Measurements from ENCODE around the gene CCDC192. TPM values are rescaled to one million over a fixed set of nuclear protein-coding genes. Genes with fewer than 3 reads are reported as not detected.
A peak's percentile ranks its signal among the peaks of the same experiment; 100 is the strongest.
"Not testable (repeated sequence)": the region's sequence is repeated elsewhere in the genome, so short reads cannot be mapped to it uniquely, and the experiment has no call there.

Gene CCDC192
- polyA plus RNA-seq, 2 of the 4 experiments (the other 2 are of a cell fraction) = not detected

GRCh38 chr5:127679691-127680330 is 23.4 kb upstream of the CCDC192 start:
- H3K4me1 ChIP-seq; DNase-seq (ENCODE audit: low read depth in 1 of 2, low spot score in 1 of 2); H3K9me3 ChIP-seq; CTCF ChIA-PET; H3K27ac ChIP-seq; FAIRE-seq; H3K4me3 ChIP-seq; ATAC-seq; POLR2A ChIA-PET; H3K4me2 ChIP-seq: not testable (repeated sequence)
- WGBS (ENCODE audit: missing lambda C conversion rate) = 40% methylated on average over 3 of the region's 3 CpGs

- H3K4me2 ChIP-seq = no peak overlapping the region
- no peak overlapping the region for H3K4me3 ChIP-seq
- FAIRE-seq (no peak), DNase-seq (ENCODE audit: low read depth in 1 of 2, low spot score in 1 of 2) (no peak), ATAC-seq (no peak)
- 78% methylated on average over 1 of the region's 1 CpG for WGBS (ENCODE audit: missing lambda C conversion rate)
- TF ChIP-seq NPAS2 (CRISPR knock-in tag; IDR thresholded peaks at IDR 0.05; ENCODE audit: borderline replicate concordance) = no peak
- TF ChIP-seq, protein P1, sequence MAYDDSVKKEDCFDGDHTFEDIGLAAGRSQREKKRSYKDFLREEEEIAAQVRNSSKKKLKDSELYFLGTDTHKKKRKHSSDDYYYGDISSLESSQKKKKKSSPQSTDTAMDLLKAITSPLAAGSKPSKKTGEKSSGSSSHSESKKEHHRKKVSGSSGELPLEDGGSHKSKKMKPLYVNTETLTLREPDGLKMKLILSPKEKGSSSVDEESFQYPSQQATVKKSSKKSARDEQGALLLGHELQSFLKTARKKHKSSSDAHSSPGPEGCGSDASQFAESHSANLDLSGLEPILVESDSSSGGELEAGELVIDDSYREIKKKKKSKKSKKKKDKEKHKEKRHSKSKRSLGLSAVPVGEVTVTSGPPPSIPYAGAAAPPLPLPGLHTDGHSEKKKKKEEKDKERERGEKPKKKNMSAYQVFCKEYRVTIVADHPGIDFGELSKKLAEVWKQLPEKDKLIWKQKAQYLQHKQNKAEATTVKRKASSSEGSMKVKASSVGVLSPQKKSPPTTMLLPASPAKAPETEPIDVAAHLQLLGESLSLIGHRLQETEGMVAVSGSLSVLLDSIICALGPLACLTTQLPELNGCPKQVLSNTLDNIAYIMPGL (CRISPR knock-in tag; IDR thresholded peaks at IDR 0.05; ENCODE audit: borderline replicate concordance) = no peak
- TF ChIP-seq HEYL (CRISPR knock-in tag; IDR thresholded peaks at IDR 0.05) = no peak
- H3K4me1 ChIP-seq = no peaks in the 10 kb centered on the region
- ChIA-PET POLR2A (no interaction called here), CTCF (no interaction called here)
- no peaks in the 10 kb centered on the region for H3K9me3 ChIP-seq
- H3K27ac ChIP-seq = no peak overlapping the region
Measured at GRCh38 chr5:127680595-127680994, 22.6 kb upstream of the CCDC192 start.

DNA sequence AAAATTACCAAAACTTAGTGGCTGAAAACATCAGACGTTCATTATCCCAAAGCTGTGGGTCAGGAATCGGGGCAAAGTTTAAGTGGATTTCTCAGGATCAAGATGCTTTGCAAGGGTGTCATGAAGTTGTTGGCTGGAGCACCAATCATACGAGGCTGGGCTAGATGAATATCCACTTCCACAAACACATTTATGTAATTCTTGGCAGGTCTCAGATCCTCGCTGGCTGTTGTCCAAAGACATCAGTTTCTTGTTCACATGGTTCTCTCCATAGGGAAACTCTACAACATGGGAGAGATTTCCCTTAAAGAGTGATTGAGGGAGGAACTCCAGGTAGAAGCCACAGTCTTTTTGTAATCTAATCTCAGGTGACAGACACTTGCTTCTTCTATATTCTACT is 20.2 kb upstream of the CCDC192 start:
- H3K4me1 ChIP-seq = no peaks in the 10 kb centered on the region
- ChIA-PET POLR2A (no interaction called here), CTCF (no interaction called here)
- no peak for DNase-seq (ENCODE audit: low read depth in 1 of 2, low spot score in 1 of 2)
- WGBS (ENCODE audit: missing lambda C conversion rate) = 62% methylated on average over 4 of the region's 4 CpGs
- H3K27ac ChIP-seq = no peak overlapping the region
- FAIRE-seq = no peak
- ATAC-seq = no peak
- H3K4me2 ChIP-seq = no peak overlapping the region
- no peaks in the 10 kb centered on the region for H3K9me3 ChIP-seq
- H3K4me3 ChIP-seq = no peak overlapping the region
- TF ChIP-seq HDAC2 (IDR thresholded peaks at IDR 0.05) = no peak
- TF ChIP-seq SMC3 (IDR thresholded peaks at IDR 0.05) = no peak

DNA sequence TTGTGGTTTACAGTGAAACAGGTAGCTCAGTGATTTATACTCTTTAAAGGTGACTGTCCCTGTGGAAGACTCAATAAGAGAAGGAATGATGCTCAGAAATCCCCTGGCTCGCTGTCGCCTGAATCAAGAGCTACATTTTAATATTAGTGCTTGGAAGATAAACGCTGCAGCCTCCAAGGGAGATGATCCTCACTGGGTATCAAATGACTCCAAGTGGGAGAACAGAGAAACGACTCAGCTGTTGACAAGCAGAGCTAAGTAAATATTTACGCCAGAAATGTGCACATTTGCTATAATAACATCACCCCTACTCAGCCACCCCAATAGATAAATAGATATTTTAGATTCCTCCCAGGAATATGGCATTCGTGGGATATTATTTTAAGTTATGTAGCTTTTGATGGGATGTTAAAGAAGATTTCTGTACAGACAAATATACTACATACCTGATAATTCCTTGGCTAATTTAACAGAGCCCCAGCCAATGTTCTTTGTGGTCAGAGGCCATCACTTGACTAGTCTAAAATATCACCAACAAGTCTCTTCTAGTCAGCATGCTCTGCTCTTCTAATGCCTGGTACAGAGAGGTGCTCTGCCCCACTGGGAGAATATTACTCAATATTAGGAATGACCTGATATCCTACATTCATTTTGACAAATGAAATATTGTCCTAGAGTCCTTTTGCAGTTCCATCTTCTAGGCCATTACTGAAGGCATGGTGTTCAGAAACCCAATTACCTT is 18.3 kb upstream of the CCDC192 start:
- no peak overlapping the region for H3K4me2 ChIP-seq
- no peaks in the 10 kb centered on the region for H3K4me1 ChIP-seq
- no peaks in the 10 kb centered on the region for H3K9me3 ChIP-seq
- peak; percentile 28 for FAIRE-seq
- no peak overlapping the region for H3K4me3 ChIP-seq
- H3K27ac ChIP-seq = no peak overlapping the region
- no peak for ATAC-seq
- TF ChIP-seq, protein P2, sequence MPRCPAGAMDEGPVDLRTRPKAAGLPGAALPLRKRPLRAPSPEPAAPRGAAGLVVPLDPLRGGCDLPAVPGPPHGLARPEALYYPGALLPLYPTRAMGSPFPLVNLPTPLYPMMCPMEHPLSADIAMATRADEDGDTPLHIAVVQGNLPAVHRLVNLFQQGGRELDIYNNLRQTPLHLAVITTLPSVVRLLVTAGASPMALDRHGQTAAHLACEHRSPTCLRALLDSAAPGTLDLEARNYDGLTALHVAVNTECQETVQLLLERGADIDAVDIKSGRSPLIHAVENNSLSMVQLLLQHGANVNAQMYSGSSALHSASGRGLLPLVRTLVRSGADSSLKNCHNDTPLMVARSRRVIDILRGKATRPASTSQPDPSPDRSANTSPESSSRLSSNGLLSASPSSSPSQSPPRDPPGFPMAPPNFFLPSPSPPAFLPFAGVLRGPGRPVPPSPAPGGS (IDR thresholded peaks at IDR 0.05) = no peak
- TF ChIP-seq, protein P3, sequence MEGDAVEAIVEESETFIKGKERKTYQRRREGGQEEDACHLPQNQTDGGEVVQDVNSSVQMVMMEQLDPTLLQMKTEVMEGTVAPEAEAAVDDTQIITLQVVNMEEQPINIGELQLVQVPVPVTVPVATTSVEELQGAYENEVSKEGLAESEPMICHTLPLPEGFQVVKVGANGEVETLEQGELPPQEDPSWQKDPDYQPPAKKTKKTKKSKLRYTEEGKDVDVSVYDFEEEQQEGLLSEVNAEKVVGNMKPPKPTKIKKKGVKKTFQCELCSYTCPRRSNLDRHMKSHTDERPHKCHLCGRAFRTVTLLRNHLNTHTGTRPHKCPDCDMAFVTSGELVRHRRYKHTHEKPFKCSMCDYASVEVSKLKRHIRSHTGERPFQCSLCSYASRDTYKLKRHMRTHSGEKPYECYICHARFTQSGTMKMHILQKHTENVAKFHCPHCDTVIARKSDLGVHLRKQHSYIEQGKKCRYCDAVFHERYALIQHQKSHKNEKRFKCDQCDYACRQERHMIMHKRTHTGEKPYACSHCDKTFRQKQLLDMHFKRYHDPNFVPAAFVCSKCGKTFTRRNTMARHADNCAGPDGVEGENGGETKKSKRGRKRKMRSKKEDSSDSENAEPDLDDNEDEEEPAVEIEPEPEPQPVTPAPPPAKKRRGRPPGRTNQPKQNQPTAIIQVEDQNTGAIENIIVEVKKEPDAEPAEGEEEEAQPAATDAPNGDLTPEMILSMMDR (IDR thresholded peaks at IDR 0.05) = no peak
- TF ChIP-seq CBX2 (IDR thresholded peaks at IDR 0.05; ENCODE audit: borderline replicate concordance, low read depth) = no peak
- TF ChIP-seq EP300 (IDR thresholded peaks at IDR 0.05) = no peak
- no peak for TF ChIP-seq MAX (IDR thresholded peaks at IDR 0.05)
- no peak for TF ChIP-seq ZNF302 (CRISPR knock-in tag; IDR thresholded peaks at IDR 0.05)
- TF ChIP-seq, protein P1 (CRISPR knock-in tag; IDR thresholded peaks at IDR 0.05; ENCODE audit: borderline replicate concordance) = no peak
- TF ChIP-seq MAFK (IDR thresholded peaks at IDR 0.05; ENCODE audit: partially characterized antibody) = no peak
- TF ChIP-seq, protein P4, sequence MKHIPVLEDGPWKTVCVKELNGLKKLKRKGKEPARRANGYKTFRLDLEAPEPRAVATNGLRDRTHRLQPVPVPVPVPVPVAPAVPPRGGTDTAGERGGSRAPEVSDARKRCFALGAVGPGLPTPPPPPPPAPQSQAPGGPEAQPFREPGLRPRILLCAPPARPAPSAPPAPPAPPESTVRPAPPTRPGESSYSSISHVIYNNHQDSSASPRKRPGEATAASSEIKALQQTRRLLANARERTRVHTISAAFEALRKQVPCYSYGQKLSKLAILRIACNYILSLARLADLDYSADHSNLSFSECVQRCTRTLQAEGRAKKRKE (CRISPR knock-in tag; IDR thresholded peaks at IDR 0.05; ENCODE audit: low read depth) = no peak
- no peak for TF ChIP-seq HOXB5 (CRISPR knock-in tag; IDR thresholded peaks at IDR 0.05)
- ChIA-PET POLR2A (interaction anchor here (0.6 kb wide), 1 partner anchor 70 kb away, joined by 7 read pairs; no protein-coding TSS in a partner anchor), CTCF (interaction anchor here (1.5 kb wide), 1 partner anchor 16 kb away, joined by 3 read pairs; no protein-coding TSS in a partner anchor)
- no peak for DNase-seq (ENCODE audit: low read depth in 1 of 2, low spot score in 1 of 2)
- WGBS (ENCODE audit: missing lambda C conversion rate) = 54% methylated on average over 6 of the region's 6 CpGs
